GM18508 (cell line): ENCODE data around the gene MALL.
"Not testable (repeated sequence)": the region's sequence is repeated elsewhere in the genome, so short reads cannot be mapped to it uniquely, and the experiment has no call there.

Experiments
- ATAC-seq: cut with Tn5 transposase; IDR thresholded peaks from one replicate; pipeline ENCODE4 v1.9.1; 2021; ENCODE audit warnings: moderate number of reproducible peaks; ENCODE audit not compliant: insufficient read depth, unreplicated experiment

MALL gene

DNA sequence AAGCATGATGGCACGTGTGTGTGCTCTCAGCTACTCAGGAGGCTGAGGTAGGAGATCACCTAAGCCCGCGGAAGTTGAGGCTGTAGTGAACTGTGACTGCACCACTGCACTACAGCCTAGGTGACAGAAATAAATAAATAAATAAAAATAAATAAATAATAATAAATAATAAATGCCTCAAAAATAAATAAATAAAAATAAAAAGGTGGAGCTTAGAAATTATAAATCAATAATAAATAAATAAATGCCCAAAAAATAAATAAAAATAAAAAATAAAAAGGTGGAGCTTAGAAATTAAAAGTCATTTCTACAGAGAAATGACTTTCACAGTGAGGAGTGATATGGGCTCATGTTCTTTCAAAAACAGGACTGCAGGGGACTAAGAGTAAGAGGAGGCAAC, 6.0 kb upstream of the MALL start:
- ATAC-seq, result no peak

DNA sequence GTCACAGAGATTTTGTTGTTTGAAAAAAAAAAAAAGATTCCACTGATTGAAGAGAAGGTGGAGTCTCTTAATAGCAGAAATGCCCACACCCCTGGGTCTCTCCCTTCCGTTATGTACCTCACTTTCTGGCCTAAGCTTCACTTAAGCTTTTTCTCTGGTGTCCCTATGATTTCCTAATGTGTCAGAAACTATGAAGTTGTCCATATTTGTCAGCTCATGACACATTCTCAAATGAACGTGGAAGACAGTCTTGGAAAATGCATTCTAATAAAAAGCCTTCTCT, 5.4 kb upstream of the MALL start:
- no peak for ATAC-seq

DNA sequence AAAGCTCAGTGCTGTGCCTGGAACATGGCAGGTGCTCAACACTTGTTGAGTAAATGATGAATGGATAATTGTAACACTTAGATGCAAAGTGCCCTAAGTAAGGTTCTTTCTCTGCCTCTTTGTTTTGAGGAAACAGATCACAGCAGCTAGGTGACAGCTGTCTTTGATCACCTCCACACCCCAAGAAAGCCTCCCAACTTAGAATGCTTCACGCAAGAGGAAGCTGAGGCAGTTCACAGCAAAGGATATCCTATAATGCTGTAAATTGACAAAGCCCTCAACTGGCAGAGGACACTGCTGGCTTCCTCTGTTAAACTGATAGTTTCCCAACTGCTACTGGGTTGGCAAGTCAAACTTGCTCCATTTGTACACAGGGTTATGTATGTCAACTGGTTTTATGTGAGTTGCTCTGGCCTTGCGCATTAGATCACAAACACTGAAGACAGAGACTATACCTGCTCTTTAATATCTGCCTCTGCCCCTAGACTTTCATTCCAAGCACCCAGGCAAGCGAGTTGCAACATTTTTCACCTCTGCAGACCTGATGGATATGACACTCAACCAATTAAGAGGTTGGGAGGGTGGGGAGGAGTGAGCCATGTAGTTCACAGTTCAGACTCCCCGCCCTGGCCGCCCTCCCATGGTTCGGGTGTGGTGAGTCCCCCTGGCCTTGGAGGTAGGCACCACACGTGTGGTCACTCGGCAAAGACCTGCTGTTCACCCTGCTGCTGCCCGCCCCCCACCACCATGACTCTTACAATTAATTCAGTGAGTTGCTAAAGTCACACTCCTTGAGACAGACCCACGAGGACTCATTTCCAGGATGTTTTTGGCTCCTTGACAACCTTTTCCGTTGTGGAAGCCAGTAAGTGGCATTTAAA, 4.8 kb upstream of the MALL start:
- ATAC-seq, result no peak

DNA sequence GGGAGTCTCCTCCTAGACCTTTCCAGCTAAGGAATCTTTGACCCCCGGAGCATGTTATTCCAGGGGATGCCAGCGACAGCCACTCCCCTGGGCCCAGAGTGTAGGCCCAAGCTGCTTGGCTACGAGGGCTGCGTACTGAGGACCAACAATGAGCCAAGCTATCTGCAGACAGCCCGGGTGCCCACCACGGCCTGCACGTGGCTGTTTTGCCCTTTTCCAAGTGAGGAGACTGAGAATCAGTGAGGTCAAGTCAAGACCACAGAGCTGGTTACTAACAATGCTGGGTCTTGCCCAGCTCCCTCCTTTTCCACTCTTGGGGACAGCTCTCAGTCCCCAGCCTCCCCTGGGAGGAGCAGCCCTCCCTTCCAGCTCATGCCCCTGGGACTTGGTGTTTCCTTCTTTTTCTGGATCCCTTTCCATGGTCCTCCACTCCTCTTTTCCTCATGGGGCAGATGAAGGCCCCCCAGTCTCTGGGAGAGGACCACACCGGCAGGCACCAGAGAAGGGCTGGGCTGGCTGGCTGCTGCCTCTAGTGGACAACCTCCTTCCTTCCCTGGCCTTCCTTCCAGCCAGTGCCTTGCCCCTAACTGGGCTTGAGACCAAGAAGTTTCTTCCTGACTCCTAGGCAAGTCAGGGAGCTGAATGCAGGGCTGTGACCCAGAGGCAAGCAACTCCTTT, 550 bp upstream of the MALL start:
- no peak for ATAC-seq

DNA sequence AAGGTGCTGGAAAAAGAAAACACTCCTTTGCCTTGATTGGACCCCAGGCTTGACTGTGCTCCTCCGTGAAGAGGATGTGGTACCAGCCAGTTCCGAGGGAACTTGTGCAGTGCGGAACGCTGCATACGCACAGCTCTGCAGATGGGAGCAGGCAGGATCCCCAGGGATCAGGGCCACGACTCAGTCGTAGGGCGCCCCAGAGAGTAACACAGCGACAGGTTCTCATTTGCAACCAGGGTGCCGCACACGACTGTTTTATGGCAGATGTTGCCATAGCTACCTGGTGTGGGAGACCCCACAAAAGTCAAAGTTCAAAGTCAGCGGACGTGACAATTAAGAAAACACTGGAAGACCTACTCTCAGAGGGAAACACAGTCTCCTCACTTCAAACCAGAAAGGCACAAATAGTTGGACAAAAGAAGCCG, 779 bp downstream of the MALL start:
- ATAC-seq, result no peak

DNA sequence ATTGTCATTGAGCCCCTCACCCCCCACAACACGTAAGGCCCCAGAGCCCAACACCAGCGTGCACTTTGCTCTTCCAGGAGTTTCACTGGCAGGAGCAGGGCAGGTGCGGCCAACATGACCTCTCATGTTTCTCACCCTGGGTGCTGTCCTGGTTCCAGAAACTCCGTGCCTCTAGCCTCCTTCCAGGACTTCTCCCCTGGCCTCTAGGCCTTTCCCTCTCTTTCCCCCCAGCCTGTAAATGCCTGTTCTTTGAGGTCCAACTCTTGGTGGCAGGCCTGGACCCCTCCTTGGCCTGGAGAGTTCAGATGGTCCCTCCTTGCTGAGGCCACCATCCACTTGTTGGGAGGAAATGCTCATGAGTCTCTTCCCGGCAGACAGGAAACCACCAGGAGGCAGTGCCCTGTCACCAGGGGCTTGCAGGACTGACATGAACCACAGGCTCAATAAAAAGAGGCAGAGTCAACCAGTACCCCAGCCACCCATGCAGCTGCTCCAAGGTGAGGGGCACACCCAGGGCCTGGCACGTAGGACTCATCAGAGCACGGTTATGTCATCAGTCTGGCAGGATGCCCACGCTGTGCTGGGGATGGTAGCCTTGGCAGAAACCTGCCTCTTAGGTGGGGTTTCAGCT, 1.5 kb downstream of the MALL start:
- ATAC-seq, result no peak

DNA sequence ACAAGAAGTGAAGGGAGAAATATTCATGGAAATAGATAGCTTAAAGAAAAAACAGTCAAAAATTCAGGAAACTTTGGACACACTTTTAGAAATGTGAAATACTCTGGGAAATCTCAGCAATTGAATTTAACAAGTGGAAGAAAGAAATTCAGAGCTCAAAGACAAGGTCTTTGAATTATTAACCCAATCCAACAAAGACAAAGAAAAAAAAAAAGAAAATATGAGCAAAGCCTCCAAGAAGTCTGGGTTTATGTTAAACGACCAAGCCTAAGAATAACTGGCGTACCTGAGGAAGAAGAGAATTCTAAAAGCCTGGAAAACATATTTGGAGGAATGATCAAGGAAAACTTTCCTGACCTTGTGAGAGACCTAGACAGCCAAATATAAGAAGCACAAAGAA, 7.3 kb downstream of the MALL start:
- ATAC-seq, result not testable (repeated sequence)

DNA sequence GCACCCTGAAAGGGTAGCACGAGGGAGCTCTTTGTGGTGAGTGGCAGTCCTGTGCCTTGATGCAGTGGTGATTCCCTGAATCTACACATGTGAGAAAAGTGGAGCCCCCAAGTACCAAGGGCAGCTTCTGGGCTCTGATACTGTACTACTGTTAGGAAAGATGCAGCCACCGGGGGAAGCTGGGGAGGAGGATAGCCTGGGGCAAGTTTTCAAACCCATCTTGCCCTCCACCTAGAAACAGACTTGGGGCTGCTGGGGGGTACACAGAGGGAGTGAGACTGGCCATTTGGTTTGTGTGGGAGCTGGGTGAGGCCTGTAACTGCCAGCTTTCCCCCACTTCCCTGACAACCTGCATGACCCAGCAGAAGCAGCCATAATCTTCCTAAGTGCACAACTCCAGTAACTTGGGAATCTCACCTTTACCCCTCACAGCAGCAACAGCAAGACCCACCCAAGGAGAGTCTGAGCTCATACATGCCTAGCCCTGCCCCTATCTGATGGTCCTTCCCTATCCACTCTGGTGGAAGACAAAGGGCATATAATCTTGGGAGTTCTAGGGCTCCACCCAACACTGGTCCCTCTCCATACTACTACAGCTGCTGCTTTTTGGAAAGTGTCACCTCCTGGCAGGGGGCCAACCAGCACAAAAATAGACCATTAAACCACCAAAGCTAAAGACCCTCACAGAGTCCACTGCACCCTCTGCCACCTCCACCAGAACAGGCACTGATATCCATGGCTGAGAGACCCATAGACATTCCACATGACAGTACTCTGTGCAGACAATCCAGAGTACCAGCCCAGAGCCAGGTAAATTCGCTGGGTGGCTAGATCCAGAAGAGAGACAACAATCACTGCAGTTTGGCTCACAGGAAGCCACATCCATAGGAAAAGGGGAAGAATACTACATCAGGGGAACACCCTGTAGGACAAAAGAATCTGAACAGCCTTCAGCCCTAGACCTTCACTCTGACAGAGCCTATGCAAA, 8.2 kb downstream of the MALL start:
- ATAC-seq, result no peak

DNA sequence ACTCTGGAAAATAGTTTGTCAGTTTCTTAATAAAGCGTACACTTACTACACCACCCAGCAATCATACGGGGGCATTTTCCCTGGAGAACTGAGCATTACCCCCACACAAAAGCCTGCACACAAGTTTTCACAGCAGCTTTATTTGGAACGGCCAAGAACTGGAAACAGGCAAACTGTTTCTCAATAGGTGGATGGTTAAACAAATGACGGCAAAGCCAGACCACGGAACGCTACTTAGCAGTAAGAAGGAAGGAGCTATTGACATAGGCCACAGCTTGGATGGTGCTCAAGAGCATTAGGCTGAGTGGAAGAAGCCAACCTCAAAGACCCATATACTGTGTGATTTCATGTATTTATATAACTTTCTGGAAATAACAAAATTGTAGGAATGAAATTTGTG, 9.0 kb downstream of the MALL start:
- no peak for ATAC-seq

DNA sequence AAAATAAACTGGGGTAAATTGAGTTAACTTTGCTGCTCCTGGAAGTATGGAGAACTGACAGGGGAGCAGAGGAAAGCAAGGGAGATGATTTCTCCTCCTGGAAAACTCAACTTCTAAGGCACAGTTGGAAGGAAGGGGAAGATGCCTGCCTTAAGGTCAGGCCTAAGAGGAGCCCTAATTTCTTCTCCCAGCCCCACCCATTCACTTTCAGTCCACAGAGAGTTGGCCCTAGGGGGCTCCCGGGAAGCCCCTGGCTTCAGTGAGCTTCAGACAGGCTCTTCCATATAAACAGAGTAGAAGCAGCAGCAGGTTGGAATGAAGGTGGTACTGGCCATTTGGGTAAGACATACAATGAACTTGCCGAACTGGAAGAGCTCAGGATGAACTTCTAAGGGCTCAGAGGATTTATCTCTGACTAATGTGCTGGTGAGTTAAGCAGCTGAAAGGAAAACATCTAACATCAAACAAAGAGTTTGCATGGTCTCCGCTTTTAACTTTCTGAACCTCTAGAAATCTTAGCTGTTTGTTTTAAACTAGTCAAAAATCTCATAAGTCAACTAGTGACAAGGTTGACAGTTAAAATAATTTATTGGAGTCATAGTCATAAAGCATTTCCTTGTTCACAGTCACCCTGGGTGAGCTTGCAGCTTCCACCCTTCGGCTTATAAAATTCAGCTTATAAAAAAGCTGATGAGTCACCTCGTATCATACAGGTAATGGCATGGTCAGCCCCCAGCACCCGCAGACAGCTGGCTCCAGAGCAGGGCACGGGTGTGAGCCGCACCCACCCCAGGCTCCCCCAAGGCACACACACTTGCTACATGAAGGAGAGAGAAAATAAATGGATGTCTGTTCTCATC, 9.8 kb downstream of the MALL start:
- no peak for ATAC-seq

DNA sequence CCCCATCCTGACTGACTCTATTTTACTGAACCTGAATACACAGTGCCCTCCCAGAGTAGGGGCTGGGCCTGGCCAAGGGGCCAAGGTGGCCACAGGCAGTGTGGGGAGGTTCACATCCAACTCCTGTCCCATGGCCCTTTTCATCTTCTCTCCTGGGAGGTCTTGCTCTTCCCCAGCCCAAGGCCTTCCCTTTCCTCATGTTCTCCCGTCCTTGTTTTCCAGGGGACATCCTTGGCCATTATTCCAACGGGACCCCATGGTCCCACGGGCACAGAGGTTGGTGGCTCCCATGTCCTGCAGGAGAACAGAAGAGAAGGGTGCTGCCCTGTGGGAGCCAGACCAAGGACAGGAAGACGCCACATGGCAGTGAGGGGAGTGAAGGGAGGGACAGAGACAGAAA, 10.4 kb downstream of the MALL start:
- no peak for ATAC-seq

DNA sequence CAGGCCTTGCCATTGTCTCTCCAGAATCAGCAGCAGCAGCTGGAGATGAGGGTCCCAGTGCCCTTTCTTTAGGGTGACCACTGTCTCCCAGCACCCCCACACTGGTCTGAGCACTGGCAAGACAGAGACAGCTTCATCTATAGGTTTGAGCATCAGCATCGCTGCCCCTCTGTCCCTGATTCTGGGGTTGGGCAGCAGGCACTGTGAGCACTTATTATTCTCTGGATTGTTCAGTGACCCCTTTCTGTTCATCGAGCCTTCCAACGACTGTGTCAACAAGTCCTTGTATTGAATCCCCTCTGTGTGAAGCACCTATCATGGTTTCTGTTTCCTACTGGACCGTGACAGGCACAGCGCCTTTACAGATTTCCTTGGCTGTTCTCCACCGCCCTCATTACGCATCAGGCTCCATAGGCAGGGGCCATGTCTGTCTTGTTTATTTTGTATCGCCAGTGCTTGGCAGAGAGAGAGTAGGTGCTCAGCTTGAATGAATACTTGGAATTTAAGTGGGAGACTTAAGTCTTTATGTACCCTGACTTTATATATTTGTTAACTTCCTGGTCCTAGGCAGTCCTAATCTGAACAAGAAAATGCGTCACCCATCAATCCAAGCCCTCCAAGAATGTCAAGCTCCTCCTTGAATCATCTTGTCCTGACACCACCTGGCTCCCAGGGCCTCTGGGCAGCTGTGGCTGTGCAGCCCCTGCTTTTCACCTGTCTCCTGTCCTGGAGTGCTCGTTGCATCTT, 11.4 kb downstream of the MALL start:
- no peak for ATAC-seq

DNA sequence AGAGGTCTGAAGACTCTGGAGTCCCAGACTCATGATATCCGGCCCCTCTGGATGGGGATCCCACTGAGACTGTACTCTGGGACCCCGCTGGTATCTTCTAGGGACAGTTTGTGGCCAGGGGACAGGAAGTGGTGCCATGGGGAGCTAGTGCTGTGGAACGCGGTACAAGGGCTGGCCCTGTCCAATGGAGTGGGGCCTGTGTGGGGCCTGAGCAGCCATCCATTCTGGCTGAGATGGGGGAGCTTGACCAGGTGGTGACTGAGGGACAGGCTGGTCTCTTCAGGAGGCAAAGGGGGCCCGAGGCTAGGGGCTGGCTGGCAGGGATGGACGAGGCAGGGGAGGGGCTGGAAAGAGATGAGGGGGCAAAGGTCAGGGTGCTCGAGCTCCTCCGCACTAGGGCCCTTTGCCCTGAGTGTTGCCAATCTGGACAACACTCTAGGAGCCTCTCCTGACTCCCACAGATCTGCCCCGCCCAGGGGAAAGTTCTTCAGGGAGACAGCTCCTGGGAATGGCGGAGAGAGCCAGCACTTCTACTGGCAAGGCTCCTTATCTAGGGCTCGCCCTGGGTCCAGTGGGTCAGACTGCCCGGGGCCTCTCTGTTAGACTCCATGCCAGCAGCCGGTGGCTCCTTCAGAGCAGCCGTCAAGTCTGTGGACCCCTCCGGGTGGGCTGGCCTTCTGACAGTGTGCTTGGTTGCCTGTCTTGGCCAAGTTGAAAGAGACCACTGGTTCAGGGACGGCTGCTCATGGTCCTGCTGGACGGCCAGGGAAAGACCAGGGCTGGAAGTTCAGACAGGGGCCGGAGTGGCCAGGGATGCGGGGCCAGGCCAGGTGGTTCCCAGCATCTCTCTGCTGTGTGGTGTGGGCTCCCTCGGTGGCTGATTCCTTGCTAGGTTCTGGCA, 12.3 kb downstream of the MALL start:
- no peak for ATAC-seq

DNA sequence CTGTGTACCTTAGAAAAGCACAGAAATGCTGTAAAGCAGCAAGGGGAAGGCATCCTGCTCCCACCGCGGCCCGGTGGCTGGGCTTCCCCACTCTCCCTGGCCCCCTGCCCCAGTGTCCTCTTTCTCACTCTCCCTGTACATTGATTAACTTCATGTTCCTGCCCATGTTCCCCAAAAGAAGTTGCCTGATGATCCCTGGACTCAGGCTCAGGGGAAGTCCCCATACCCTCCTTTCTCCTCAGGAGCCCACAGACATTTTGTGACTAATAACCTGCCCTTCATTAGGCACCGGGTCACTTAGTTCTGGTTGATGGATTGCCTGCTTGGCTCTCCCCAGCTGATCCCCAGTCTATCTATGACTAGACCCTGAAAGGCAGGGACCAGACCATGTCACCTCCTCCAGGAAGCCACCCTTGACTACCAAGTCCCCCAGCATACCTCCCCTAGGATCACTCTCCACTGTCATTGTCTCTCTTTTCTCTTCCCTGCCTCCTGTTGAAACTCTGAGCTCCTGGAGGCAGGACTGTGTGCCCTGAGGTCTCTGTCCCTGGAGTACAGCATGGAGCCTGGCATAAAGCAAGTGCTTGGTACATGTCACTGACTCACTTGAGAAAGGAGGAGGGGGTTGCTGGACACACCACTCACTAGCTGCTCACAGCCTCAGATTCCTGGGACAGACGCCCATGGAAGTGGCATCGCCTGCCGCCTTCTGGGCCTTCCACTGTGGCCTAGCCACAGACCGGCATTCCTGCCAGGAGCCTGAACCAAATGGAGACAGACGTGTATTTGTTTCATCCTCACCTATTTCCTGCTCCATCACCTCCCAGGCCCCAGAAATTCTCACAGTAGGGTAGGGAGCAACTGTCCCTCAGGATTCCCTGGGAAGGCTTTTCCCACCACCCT, 13.5 kb downstream of the MALL start:
- no peak for ATAC-seq

DNA sequence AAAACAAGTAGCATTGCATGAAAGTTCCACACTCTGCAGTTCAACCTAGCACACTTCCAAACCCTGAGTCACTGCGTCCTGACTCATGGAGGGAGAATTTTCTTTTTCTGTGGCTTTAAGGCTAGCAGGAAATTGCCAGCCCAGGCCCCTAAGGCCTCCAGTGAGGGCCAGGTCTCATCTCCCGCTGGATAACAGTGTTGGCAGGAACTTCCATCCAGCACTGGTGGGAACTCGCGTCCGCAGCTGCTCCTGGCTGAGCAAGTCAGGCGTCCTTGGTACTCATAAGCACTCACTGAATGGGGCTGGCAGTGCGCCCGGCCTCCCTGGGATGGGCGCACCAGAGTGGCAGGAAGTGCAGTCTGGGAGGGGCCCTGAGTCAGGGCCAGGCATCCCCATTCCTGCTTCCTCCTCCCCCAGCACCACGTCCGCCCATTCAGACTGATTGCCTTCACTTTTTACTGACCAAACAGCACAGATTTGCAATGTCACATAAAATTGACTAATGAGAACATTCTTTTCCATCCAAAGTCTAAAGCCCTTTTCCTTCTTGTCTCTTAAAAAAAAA, 14.3 kb downstream of the MALL start:
- no peak for ATAC-seq

DNA sequence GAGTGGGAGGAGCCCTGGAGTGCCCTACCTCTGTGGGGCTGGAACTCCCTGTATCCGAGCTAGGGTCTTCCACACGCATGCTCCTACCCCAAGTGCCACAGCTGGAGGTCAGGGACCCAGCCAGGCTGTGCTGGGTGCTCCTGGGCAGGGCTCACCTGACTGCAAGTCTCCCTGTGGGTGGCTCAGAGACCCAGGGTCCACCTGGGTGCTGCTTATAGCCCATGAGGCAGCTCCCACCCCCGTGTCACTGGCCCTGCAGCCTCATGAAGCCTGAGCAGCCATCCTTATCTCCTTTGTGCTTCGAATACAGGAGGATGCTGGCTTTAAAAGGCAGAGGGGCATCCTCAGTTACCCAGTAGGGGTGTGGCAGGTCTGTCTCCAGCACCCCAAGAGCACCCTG, 14.7 kb downstream of the MALL start:
- not testable (repeated sequence) for ATAC-seq

DNA sequence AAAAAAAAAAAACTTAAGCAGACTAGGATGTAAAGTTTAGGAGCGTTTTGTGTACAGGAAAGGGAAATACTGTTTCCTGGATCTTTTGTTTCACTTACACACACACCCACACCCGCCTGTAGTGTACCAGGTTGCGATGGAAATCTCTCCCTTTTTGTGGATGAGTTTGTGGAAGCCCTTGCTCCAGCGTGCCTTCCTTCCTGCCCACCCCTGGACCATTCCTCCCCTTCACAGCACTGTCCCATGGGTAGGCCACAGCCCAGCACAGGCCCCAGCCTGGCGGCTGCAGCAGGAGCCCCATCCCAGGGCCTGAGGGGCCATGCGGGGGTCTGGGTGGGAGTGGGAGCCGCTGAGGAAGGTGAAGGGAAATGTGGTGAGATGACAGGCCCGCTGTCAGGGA, 15.1 kb downstream of the MALL start:
- no peak for ATAC-seq
